Adrenal gland (tissue), 5 donors: ENCODE measurements around the gene EMC8.
A peak's percentile ranks its signal among the peaks of the same experiment; 100 is the strongest.

Experiments used
- CTCF ChIP-seq, 6 experiments: fragments of 450-650 bp in 4 of 6; fragments of 200-600 bp in 2 of 6; sonication (generic) in 1 of 6; IDR thresholded peaks; 1 replicate in 5 of 6; 2 replicates in 1 of 6; pipeline versions ENCODE4 v1.5.1 to v1.8.0; 2016 to 2021; ENCODE audit warnings: antibody characterized with exemption in 6 of 6, mild to moderate bottlenecking in 2 of 6, moderate library complexity in 1 of 6
- POLR2A ChIP-seq, 2 donors: fragments of 450-650 bp; IDR thresholded peaks; one replicate each; pipeline ENCODE4 v1.6.1; 2017; ENCODE audit warnings: antibody characterized with exemption in 2 of 2, mild to moderate bottlenecking in 2 of 2, moderate library complexity in 1 of 2
- donor health status: DM: no; HTN: no; CAD: no.

GRCh38 chr16:85750827-85751697, 48.3 kb downstream of the EMC8 start, which contains the start of gene C16orf74:
- TF ChIP-seq CTCF (IDR thresholded peaks at IDR 0.05) (peak in 1 of 6 experiments; percentile 4), POLR2A (IDR thresholded peaks at IDR 0.05) (no peak)
